HepG2 (cell line): ENCODE data around the gene LPO.

Source experiments
- CTCF ChIP-seq: sonication (generic); formaldehyde crosslinking; IDR thresholded peaks from 2 replicates; pipeline ENCODE4 v1.5.0; 2020; ENCODE audit warnings: mild to moderate bottlenecking, missing genetic modification reagents, moderate library complexity
- FOXA3 ChIP-seq: IDR thresholded peaks from 2 replicates; pipeline ENCODE4 v1.6.1; 2016; ENCODE audit warnings: missing genetic modification reagents, missing compliant biosample characterization
- HIVEP1 ChIP-seq: sonication (generic); formaldehyde crosslinking; IDR thresholded peaks from 2 replicates; pipeline ENCODE4 v1.4.0; 2020; ENCODE audit warnings: mild to moderate bottlenecking, missing genetic modification reagents
- HNRNPL ChIP-seq: fragments of 200-400 bp; formaldehyde crosslinking; IDR thresholded peaks from 2 replicates; pipeline ENCODE4 v1.6.1; 2017; ENCODE audit warnings: mild to moderate bottlenecking, low read depth, low read length
- HOXA7 ChIP-seq: sonication (generic); formaldehyde crosslinking; IDR thresholded peaks from 2 replicates; pipeline ENCODE4 v1.8.1; 2022; ENCODE audit warnings: mild to moderate bottlenecking, missing genetic modification reagents, moderate library complexity
- MTF1 ChIP-seq: sonication (generic); formaldehyde crosslinking; IDR thresholded peaks from 2 replicates; pipeline ENCODE4 v1.5.0; 2020; ENCODE audit warnings: missing genetic modification reagents
- MYNN ChIP-seq: sonication (generic); formaldehyde crosslinking; IDR thresholded peaks from 2 replicates; pipeline ENCODE4 v1.4.0; 2020; ENCODE audit warnings: mild to moderate bottlenecking, low read depth, missing genetic modification reagents
- SNAPC4 ChIP-seq: sonication (generic); formaldehyde crosslinking; IDR thresholded peaks from 2 replicates; pipeline ENCODE4 v1.4.0; 2020; ENCODE audit warnings: mild to moderate bottlenecking, missing genetic modification reagents
- TGIF2 ChIP-seq: IDR thresholded peaks from 2 replicates; pipeline ENCODE4 v1.6.1; 2016; ENCODE audit warnings: control low read depth, missing compliant biosample characterization
- YY1 ChIP-seq: IDR thresholded peaks from 2 replicates; pipeline ENCODE4 v1.6.1; 2011; ENCODE audit warnings: low read length, low read depth, moderate library complexity, mild to moderate bottlenecking; ENCODE audit not compliant: insufficient read depth, insufficient replicate concordance
- TF ChIP-seq, protein P1 (sequence below): sonication (generic); formaldehyde crosslinking; IDR thresholded peaks from 2 replicates; pipeline ENCODE4 v1.5.1; 2020; ENCODE audit warnings: mild to moderate bottlenecking, missing genetic modification reagents, moderate library complexity

GRCh38 chr17:58279016-58279711, 40.8 kb downstream of the LPO start:
- TF ChIP-seq TGIF2 (CRISPR knock-in tag) = no peak
- no peak for TF ChIP-seq FOXA3 (CRISPR knock-in tag)
- no peak for TF ChIP-seq HNRNPL
- TF ChIP-seq, protein P1, sequence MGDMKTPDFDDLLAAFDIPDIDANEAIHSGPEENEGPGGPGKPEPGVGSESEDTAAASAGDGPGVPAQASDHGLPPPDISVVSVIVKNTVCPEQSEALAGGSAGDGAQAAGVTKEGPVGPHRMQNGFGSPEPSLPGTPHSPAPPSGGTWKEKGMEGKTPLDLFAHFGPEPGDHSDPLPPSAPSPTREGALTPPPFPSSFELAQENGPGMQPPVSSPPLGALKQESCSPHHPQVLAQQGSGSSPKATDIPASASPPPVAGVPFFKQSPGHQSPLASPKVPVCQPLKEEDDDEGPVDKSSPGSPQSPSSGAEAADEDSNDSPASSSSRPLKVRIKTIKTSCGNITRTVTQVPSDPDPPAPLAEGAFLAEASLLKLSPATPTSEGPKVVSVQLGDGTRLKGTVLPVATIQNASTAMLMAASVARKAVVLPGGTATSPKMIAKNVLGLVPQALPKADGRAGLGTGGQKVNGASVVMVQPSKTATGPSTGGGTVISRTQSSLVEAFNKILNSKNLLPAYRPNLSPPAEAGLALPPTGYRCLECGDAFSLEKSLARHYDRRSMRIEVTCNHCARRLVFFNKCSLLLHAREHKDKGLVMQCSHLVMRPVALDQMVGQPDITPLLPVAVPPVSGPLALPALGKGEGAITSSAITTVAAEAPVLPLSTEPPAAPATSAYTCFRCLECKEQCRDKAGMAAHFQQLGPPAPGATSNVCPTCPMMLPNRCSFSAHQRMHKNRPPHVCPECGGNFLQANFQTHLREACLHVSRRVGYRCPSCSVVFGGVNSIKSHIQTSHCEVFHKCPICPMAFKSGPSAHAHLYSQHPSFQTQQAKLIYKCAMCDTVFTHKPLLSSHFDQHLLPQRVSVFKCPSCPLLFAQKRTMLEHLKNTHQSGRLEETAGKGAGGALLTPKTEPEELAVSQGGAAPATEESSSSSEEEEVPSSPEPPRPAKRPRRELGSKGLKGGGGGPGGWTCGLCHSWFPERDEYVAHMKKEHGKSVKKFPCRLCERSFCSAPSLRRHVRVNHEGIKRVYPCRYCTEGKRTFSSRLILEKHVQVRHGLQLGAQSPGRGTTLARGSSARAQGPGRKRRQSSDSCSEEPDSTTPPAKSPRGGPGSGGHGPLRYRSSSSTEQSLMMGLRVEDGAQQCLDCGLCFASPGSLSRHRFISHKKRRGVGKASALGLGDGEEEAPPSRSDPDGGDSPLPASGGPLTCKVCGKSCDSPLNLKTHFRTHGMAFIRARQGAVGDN (CRISPR knock-in tag) = peak; percentile 74
- TF ChIP-seq YY1 = no peak
- TF ChIP-seq HOXA7 (CRISPR knock-in tag) = no peak
- no peak for TF ChIP-seq MTF1 (CRISPR knock-in tag)
- TF ChIP-seq SNAPC4 = no peak
- TF ChIP-seq HIVEP1 (CRISPR knock-in tag) = no peak
- TF ChIP-seq CTCF = no peak
- no peak for TF ChIP-seq MYNN (CRISPR knock-in tag)
